ENCODE data around the gene TMEM196. TPM values are rescaled to one million over a fixed set of nuclear protein-coding genes. Genes with fewer than 3 reads are reported as not detected.

Gene TMEM196
- total RNA-seq, 1 experiment from 2014 or later, result not detected

- BruUV-seq (replicated peaks), result no TSS peak
- Histone ChIP-seq H3K4me3 (ENCODE audit: low read depth in 2 of 2, low read length in 2 of 2) (no peak overlapping the region), H3K27me3 (ENCODE audit: control insufficient read depth, insufficient read depth, low read length) (no peaks in the 10 kb centered on the region), H3K4me1 (ENCODE audit: control insufficient read depth, insufficient read depth, low read length) (no peaks in the 10 kb centered on the region), H3K36me3 (ENCODE audit: control insufficient read depth, insufficient read depth, low read length) (no peaks in the 10 kb centered on the region), H3K27ac (ENCODE audit: low read length) (no peak overlapping the region), H3K9me3 (ENCODE audit: control insufficient read depth, insufficient read depth, low read depth, low read length) (no peaks in the 10 kb centered on the region)
- in situ Hi-C loops (cut with HindIII; ENCODE audit: low pct_unique_long_range_greater_than_20kb, low sequenced_read_pairs), result no loop called here
- ATAC-seq (no peak), DNase-seq (ENCODE audit: low read depth, low spot score) (no peak)
- ChIA-PET CTCF (interaction anchor here (0.5 kb wide), 1 partner anchor 63 kb away, joined by 6 read pairs; no protein-coding TSS in a partner anchor), POLR2A (no interaction called here)
- intact Hi-C loops (cut with micrococcal nuclease; ENCODE audit: unreplicated experiment), result no loop called here
- TF ChIP-seq TCF7L2 (IDR thresholded peaks at IDR 0.05; ENCODE audit: low read depth, low read length), result no peak
- no peak for TF ChIP-seq SIN3A (IDR thresholded peaks at IDR 0.05; ENCODE audit: borderline replicate concordance, insufficient read depth, low read depth, low read length)
- no peak for TF ChIP-seq REST (IDR thresholded peaks at IDR 0.05; ENCODE audit: insufficient read depth in 1 of 2, low read depth in 2 of 2, low read length in 1 of 2)
- no peak for TF ChIP-seq POLR2AphosphoS5 (IDR thresholded peaks at IDR 0.05; ENCODE audit: low read depth, low read length)
- TF ChIP-seq, protein P1, sequence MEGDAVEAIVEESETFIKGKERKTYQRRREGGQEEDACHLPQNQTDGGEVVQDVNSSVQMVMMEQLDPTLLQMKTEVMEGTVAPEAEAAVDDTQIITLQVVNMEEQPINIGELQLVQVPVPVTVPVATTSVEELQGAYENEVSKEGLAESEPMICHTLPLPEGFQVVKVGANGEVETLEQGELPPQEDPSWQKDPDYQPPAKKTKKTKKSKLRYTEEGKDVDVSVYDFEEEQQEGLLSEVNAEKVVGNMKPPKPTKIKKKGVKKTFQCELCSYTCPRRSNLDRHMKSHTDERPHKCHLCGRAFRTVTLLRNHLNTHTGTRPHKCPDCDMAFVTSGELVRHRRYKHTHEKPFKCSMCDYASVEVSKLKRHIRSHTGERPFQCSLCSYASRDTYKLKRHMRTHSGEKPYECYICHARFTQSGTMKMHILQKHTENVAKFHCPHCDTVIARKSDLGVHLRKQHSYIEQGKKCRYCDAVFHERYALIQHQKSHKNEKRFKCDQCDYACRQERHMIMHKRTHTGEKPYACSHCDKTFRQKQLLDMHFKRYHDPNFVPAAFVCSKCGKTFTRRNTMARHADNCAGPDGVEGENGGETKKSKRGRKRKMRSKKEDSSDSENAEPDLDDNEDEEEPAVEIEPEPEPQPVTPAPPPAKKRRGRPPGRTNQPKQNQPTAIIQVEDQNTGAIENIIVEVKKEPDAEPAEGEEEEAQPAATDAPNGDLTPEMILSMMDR (IDR thresholded peaks at IDR 0.05), result no peak
Observed at GRCh38 chr7:19811386-19811785, 38.0 kb upstream of the TMEM196 start.

- intact Hi-C loops (cut with micrococcal nuclease; ENCODE audit: unreplicated experiment) (no loop called here), in situ Hi-C loops (cut with HindIII; ENCODE audit: low pct_unique_long_range_greater_than_20kb, low sequenced_read_pairs) (no loop called here)
- no peaks in the 10 kb centered on the region for H3K27me3 ChIP-seq (ENCODE audit: control insufficient read depth, insufficient read depth, low read length)
- POLR2A ChIA-PET, result no interaction called here
- no TSS peak for BruUV-seq (replicated peaks)
- no peaks in the 10 kb centered on the region for H3K4me1 ChIP-seq (ENCODE audit: control insufficient read depth, insufficient read depth, low read length)
- no peak overlapping the region for H3K27ac ChIP-seq (ENCODE audit: low read length)
- TF ChIP-seq REST (IDR thresholded peaks at IDR 0.05; ENCODE audit: insufficient read depth in 1 of 2, low read depth in 2 of 2, low read length in 1 of 2) (no peak), SIN3A (IDR thresholded peaks at IDR 0.05; ENCODE audit: borderline replicate concordance, insufficient read depth, low read depth, low read length) (no peak), POLR2AphosphoS5 (IDR thresholded peaks at IDR 0.05; ENCODE audit: low read depth, low read length) (no peak), TCF7L2 (IDR thresholded peaks at IDR 0.05; ENCODE audit: low read depth, low read length) (no peak)
- TF ChIP-seq, protein P1 (IDR thresholded peaks at IDR 0.05), result no peak
- CTCF ChIA-PET, result no interaction called here
- ATAC-seq, result no peak
- H3K9me3 ChIP-seq (ENCODE audit: control insufficient read depth, insufficient read depth, low read depth, low read length), result no peaks in the 10 kb centered on the region
- H3K4me3 ChIP-seq (ENCODE audit: low read depth in 2 of 2, low read length in 2 of 2), result no peak overlapping the region
- no peaks in the 10 kb centered on the region for H3K36me3 ChIP-seq (ENCODE audit: control insufficient read depth, insufficient read depth, low read length)
- no peak for DNase-seq (ENCODE audit: low read depth, low spot score)
Observed at GRCh38 chr7:19798986-19799385, 25.6 kb upstream of the TMEM196 start.
